ENCODE results near the gene RXFP2. TPM values are rescaled to one million over a fixed set of nuclear protein-coding genes. Genes with fewer than 3 reads are reported as not detected.

Gene RXFP2
- total RNA-seq, 5 donors from 2014 or later (not counting 1 experiment from before 2014, with no cell fraction given): not detected

GRCh38 chr13:31764556-31764955 is 25.2 kb downstream of the RXFP2 start:
- Mint-ChIP-seq H3K9me3 (no peaks in the 10 kb centered on the region), H3K4me3 (no peak overlapping the region), H3K27me3 (peaks cover 4 to 12% of the 10 kb centered on the region in 2 donors), H3K27ac (no peak overlapping the region), H3K4me1 (no peaks in the 10 kb centered on the region), H3K36me3 (no peaks in the 10 kb centered on the region)
- H3K27me3 ChIP-seq (replicated peaks in 1 of 2; ENCODE audit: control insufficient read depth in 2 of 2, extremely low read depth in 1 of 2, insufficient read depth in 2 of 2, low read length in 1 of 2): no peaks in the 10 kb centered on the region
- H3K4me3 ChIP-seq (ENCODE audit: control insufficient read depth in 1 of 2, extremely low read depth in 1 of 2, low read length in 1 of 2): no peak overlapping the region
- H3K36me3 ChIP-seq (ENCODE audit: control insufficient read depth in 2 of 2, extremely low read depth in 1 of 2, insufficient read depth in 1 of 2, low read length in 1 of 2): no peaks in the 10 kb centered on the region
- H3K27ac ChIP-seq (ENCODE audit: low read length): no peak overlapping the region
- no peaks in the 10 kb centered on the region for H3K9me3 ChIP-seq
- ATAC-seq (replicated peaks in 1 of 4): no peak
- H3K4me1 ChIP-seq (ENCODE audit: control insufficient read depth in 1 of 2, extremely low read depth in 1 of 2, insufficient read depth in 2 of 2, low read length in 2 of 2): no peaks in the 10 kb centered on the region
- ChIA-PET CTCF (no interaction called here), POLR2A (no interaction called here)
- WGBS (ENCODE audit: insufficient coverage): no CpG with 5 or more reads among the region's 2 CpGs
- no peak for DNase-seq

DNA sequence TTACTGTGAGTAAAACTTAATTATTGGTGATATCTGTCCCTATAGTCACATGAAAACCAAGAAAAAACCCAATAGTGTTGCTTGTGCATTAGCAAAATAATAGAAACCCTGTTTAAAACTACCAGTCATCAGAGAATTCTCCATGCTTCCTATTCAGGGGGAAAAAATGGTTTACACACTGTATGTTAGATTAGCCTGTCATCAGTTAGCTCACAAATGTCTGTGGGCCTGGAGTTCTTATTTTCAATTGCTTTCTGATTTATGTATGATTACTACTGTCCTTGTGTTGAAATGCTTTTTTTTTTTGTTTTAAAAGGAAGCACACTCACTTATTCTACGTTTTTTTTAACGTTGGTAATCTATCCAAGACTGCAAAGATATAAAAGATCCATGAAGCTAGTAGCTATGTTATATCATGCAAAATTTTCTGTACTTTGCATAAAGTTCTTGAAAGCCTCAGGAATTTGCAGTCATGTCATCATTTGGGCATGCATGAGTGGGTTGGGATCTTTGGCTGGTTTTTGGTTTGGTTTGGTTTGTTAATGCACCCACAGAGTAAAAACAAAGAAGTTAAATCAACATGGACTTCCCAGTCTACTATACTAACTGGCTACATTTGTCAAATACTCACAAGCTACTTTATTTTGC is 25.9 kb downstream of the RXFP2 start:
- no CpG with 5 or more reads among the region's 2 CpGs for WGBS (ENCODE audit: insufficient coverage)
- Mint-ChIP-seq H3K9me3 (no peaks in the 10 kb centered on the region), H3K36me3 (no peaks in the 10 kb centered on the region), H3K4me1 (no peaks in the 10 kb centered on the region), H3K4me3 (no peak overlapping the region), H3K27ac (no peak overlapping the region), H3K27me3 (peaks cover 4 to 12% of the 10 kb centered on the region in 2 donors)
- no peaks in the 10 kb centered on the region for H3K27me3 ChIP-seq (replicated peaks in 1 of 2; ENCODE audit: control insufficient read depth in 2 of 2, extremely low read depth in 1 of 2, insufficient read depth in 2 of 2, low read length in 1 of 2)
- DNase-seq (no peak), ATAC-seq (replicated peaks in 1 of 4) (no peak)
- CTCF ChIA-PET: no interaction called here
- H3K36me3 ChIP-seq (ENCODE audit: control insufficient read depth in 2 of 2, extremely low read depth in 1 of 2, insufficient read depth in 1 of 2, low read length in 1 of 2): no peaks in the 10 kb centered on the region
- no peaks in the 10 kb centered on the region for H3K4me1 ChIP-seq (ENCODE audit: control insufficient read depth in 1 of 2, extremely low read depth in 1 of 2, insufficient read depth in 2 of 2, low read length in 2 of 2)
- POLR2A ChIA-PET: no interaction called here
- H3K27ac ChIP-seq (ENCODE audit: low read length): no peak overlapping the region
- H3K9me3 ChIP-seq: no peaks in the 10 kb centered on the region
- no peak overlapping the region for H3K4me3 ChIP-seq (ENCODE audit: control insufficient read depth in 1 of 2, extremely low read depth in 1 of 2, low read length in 1 of 2)

GRCh38 chr13:31767175-31767900 is 28.0 kb downstream of the RXFP2 start:
- no peak overlapping the region for H3K27ac Mint-ChIP-seq
- Histone ChIP-seq H3K4me3 (ENCODE audit: control insufficient read depth in 1 of 2, extremely low read depth in 1 of 2, low read length in 1 of 2) (no peak overlapping the region), H3K27me3 (replicated peaks in 1 of 2; ENCODE audit: control insufficient read depth in 2 of 2, extremely low read depth in 1 of 2, insufficient read depth in 2 of 2, low read length in 1 of 2) (no peaks in the 10 kb centered on the region), H3K27ac (ENCODE audit: low read length) (no peak overlapping the region), H3K36me3 (ENCODE audit: control insufficient read depth in 2 of 2, extremely low read depth in 1 of 2, insufficient read depth in 1 of 2, low read length in 1 of 2) (no peaks in the 10 kb centered on the region), H3K9me3 (no peaks in the 10 kb centered on the region), H3K4me1 (ENCODE audit: control insufficient read depth in 1 of 2, extremely low read depth in 1 of 2, insufficient read depth in 2 of 2, low read length in 2 of 2) (no peaks in the 10 kb centered on the region)
- no peaks in the 10 kb centered on the region for H3K4me1 Mint-ChIP-seq
- WGBS (ENCODE audit: insufficient coverage): no CpG with 5 or more reads among the region's 4 CpGs
- H3K36me3 Mint-ChIP-seq: no peaks in the 10 kb centered on the region
- H3K4me3 Mint-ChIP-seq: no peak overlapping the region
- CTCF ChIA-PET: no interaction called here
- no peak for DNase-seq
- no peaks in the 10 kb centered on the region for H3K9me3 Mint-ChIP-seq
- ATAC-seq (replicated peaks in 1 of 4): no peak
- POLR2A ChIA-PET: no interaction called here
- peaks cover 4 to 12% of the 10 kb centered on the region in 2 donors for H3K27me3 Mint-ChIP-seq

- CTCF ChIA-PET: no interaction called here
- H3K27ac ChIP-seq (ENCODE audit: low read length): no peak overlapping the region
- H3K27me3 Mint-ChIP-seq: peaks cover 2 to 7% of the 10 kb centered on the region in 2 donors
Measured at GRCh38 chr13:31768351-31768750, 29.0 kb downstream of the RXFP2 start.

GRCh38 chr13:31769575-31769974 is 30.2 kb downstream of the RXFP2 start:
- WGBS (ENCODE audit: insufficient coverage): no CpG with 5 or more reads among the region's 4 CpGs
- H3K36me3 Mint-ChIP-seq: no peaks in the 10 kb centered on the region

More at GRCh38 chr13:31768351-31768750, 29.0 kb downstream of the RXFP2 start:
- Histone ChIP-seq H3K36me3 (ENCODE audit: control insufficient read depth in 2 of 2, extremely low read depth in 1 of 2, insufficient read depth in 1 of 2, low read length in 1 of 2) (no peaks in the 10 kb centered on the region), H3K4me1 (ENCODE audit: control insufficient read depth in 1 of 2, extremely low read depth in 1 of 2, insufficient read depth in 2 of 2, low read length in 2 of 2) (no peaks in the 10 kb centered on the region), H3K4me3 (ENCODE audit: control insufficient read depth in 1 of 2, extremely low read depth in 1 of 2, low read length in 1 of 2) (no peak overlapping the region), H3K9me3 (no peaks in the 10 kb centered on the region), H3K27me3 (replicated peaks in 1 of 2; ENCODE audit: control insufficient read depth in 2 of 2, extremely low read depth in 1 of 2, insufficient read depth in 2 of 2, low read length in 1 of 2) (no peaks in the 10 kb centered on the region)
- H3K4me3 Mint-ChIP-seq: no peak overlapping the region
- no peak for DNase-seq
- no CpG with 5 or more reads among the region's 1 CpG for WGBS (ENCODE audit: insufficient coverage)
- H3K4me1 Mint-ChIP-seq: peaks cover under 1 to 6% (median 4%) of the 10 kb centered on the region in 3 donors
- POLR2A ChIA-PET: no interaction called here
- H3K36me3 Mint-ChIP-seq: no peaks in the 10 kb centered on the region
- H3K27ac Mint-ChIP-seq: no peak overlapping the region
- no peak for ATAC-seq (replicated peaks in 1 of 4)
- H3K9me3 Mint-ChIP-seq: no peaks in the 10 kb centered on the region

DNA sequence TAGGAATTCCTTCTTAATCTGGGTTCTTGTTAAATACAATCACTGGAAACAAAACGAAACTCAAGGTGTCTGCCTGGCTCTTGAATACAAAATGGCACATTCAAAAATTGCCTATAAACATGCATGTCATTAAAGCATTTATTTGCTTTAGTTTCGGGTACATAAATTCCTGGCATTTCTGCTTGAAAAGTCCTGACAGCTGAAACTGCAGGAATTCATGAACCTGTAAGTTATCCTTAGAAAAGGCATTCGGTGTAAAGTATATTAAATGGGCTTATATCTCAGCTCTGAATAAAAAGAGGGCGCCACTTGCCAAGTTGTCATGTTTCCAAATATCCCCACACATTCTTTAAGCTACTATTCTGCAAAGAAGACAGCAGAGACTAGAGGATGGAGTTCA is 32.9 kb downstream of the RXFP2 start:
- no peak overlapping the region for H3K27ac Mint-ChIP-seq
- Histone ChIP-seq H3K27ac (ENCODE audit: low read length) (no peak overlapping the region), H3K4me1 (ENCODE audit: control insufficient read depth in 1 of 2, extremely low read depth in 1 of 2, insufficient read depth in 2 of 2, low read length in 2 of 2) (no peaks in the 10 kb centered on the region), H3K36me3 (ENCODE audit: control insufficient read depth in 2 of 2, extremely low read depth in 1 of 2, insufficient read depth in 1 of 2, low read length in 1 of 2) (no peaks in the 10 kb centered on the region), H3K9me3 (no peaks in the 10 kb centered on the region), H3K4me3 (ENCODE audit: control insufficient read depth in 1 of 2, extremely low read depth in 1 of 2, low read length in 1 of 2) (no peak overlapping the region), H3K27me3 (replicated peaks in 1 of 2; ENCODE audit: control insufficient read depth in 2 of 2, extremely low read depth in 1 of 2, insufficient read depth in 2 of 2, low read length in 1 of 2) (no peaks in the 10 kb centered on the region)
- H3K4me1 Mint-ChIP-seq: peaks cover 7 to 11% (median 11%) of the 10 kb centered on the region in 3 donors
- POLR2A ChIA-PET: no interaction called here
- DNase-seq: no peak
- no peaks in the 10 kb centered on the region for H3K27me3 Mint-ChIP-seq
- H3K4me3 Mint-ChIP-seq: no peak overlapping the region
- no peak for ATAC-seq (replicated peaks in 1 of 4)
- no peaks in the 10 kb centered on the region for H3K36me3 Mint-ChIP-seq
- 100% methylated on average over 1 of the region's 4 CpGs for WGBS (ENCODE audit: insufficient coverage)
- CTCF ChIA-PET: no interaction called here
- no peaks in the 10 kb centered on the region for H3K9me3 Mint-ChIP-seq

More at GRCh38 chr13:31769575-31769974, 30.2 kb downstream of the RXFP2 start:
- Histone ChIP-seq H3K36me3 (ENCODE audit: control insufficient read depth in 2 of 2, extremely low read depth in 1 of 2, insufficient read depth in 1 of 2, low read length in 1 of 2) (no peaks in the 10 kb centered on the region), H3K4me1 (ENCODE audit: control insufficient read depth in 1 of 2, extremely low read depth in 1 of 2, insufficient read depth in 2 of 2, low read length in 2 of 2) (no peaks in the 10 kb centered on the region), H3K4me3 (ENCODE audit: control insufficient read depth in 1 of 2, extremely low read depth in 1 of 2, low read length in 1 of 2) (no peak overlapping the region), H3K9me3 (no peaks in the 10 kb centered on the region), H3K27ac (ENCODE audit: low read length) (no peak overlapping the region), H3K27me3 (replicated peaks in 1 of 2; ENCODE audit: control insufficient read depth in 2 of 2, extremely low read depth in 1 of 2, insufficient read depth in 2 of 2, low read length in 1 of 2) (no peaks in the 10 kb centered on the region)
- peaks cover 0 to 4% of the 10 kb centered on the region in 2 donors for H3K27me3 Mint-ChIP-seq
- DNase-seq: no peak
- POLR2A ChIA-PET: interaction anchor here in 1 of 2 donors (0.5 kb wide), 1 partner anchor 1280 kb away, joined by 3 read pairs; no protein-coding TSS in a partner anchor
- H3K4me1 Mint-ChIP-seq: peaks cover 7 to 11% (median 11%) of the 10 kb centered on the region in 3 donors
- CTCF ChIA-PET: no interaction called here
- H3K27ac Mint-ChIP-seq: no peak overlapping the region
- no peaks in the 10 kb centered on the region for H3K9me3 Mint-ChIP-seq
- no peak overlapping the region for H3K4me3 Mint-ChIP-seq
- ATAC-seq (replicated peaks in 1 of 4): no peak

Measured in T-cell (primary cell).